GM18517 (cell line): ENCODE measurements around the gene GBE1.

Experiments used
- ATAC-seq: cut with Tn5 transposase; IDR thresholded peaks from one replicate; pipeline ENCODE4 v1.9.1; 2021; ENCODE audit warnings: mild to moderate bottlenecking, moderate library complexity; ENCODE audit not compliant: unreplicated experiment

Gene GBE1

DNA sequence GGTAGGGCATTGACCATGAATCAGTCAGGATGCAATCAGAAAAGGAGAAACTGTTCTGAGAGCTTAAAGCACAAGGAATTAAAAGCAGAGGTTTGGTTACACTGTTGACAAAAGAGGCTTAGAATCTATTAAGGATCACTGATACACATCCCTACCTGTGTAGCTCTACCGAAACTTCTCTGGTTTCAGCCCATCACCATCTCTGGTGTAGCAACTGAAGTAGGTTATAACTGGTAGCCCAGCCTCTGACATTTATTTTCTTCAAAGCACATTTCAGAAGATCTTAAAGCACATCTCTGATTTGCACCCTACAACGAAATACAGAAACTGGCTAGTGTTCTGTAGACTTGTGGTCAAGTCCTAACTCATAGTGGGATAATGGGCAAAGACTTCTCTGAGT, 283.7 kb downstream of the GBE1 start:
- ATAC-seq, result no peak

GRCh38 chr3:81476692-81477091, 284.8 kb downstream of the GBE1 start:
- no peak for ATAC-seq

DNA sequence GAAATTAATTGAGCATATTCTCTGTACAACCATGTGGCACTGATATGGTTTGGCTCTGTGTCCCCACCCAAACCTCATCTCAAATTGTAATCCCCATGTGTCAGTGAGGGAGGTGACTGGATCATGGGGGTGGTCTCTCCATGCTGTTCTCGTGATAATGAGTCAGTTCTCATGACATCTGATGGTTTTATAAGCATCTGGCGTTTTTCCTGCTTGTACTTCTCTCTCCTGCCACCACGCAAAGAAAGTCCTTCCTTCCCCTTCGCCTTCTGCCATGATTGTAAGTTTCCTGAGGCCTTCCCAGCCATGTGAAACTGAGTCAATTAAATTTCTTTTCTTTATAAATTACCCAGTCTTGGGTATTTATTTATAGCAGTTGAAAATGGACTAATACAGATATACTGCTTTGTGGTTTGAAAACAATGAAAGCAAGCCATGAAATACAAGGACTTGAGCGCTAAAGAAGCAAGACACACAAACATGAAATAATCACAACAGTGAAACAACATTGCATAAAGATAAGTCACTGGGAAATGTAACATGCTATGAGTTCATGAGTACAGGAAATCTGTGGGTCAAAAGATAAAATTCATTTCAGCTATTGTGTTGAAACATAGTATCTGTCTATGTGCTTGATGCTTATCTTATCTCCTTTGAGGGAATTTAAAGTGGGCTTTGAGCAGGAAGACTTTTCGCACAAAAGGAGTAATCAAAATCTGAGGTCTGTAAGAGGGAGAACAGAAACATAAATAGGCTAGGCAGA, 288.7 kb downstream of the GBE1 start:
- ATAC-seq, result no peak

- no peak for ATAC-seq
These were observed 290.7 kb downstream of the GBE1 start for GRCh38 chr3:81470524-81471278.

GRCh38 chr3:81468391-81468790, 293.1 kb downstream of the GBE1 start:
- ATAC-seq, result no peak

DNA sequence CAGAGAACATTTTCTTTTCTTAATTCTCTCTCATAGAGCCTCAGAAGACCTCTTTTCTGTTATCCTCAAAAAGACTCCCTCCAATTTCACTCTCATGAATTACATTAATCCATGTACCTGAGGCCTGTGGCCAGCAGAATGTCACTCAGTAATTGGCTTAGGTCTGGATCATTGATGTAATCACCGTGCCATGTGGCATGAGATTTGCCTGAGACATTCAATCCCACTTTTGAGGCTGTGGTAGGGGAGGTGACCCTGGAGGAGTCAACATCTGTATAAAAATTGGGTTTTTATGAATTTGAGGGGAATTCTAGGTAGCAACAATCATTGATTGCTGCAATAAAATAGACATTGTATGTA, 295.3 kb downstream of the GBE1 start:
- no peak for ATAC-seq

DNA sequence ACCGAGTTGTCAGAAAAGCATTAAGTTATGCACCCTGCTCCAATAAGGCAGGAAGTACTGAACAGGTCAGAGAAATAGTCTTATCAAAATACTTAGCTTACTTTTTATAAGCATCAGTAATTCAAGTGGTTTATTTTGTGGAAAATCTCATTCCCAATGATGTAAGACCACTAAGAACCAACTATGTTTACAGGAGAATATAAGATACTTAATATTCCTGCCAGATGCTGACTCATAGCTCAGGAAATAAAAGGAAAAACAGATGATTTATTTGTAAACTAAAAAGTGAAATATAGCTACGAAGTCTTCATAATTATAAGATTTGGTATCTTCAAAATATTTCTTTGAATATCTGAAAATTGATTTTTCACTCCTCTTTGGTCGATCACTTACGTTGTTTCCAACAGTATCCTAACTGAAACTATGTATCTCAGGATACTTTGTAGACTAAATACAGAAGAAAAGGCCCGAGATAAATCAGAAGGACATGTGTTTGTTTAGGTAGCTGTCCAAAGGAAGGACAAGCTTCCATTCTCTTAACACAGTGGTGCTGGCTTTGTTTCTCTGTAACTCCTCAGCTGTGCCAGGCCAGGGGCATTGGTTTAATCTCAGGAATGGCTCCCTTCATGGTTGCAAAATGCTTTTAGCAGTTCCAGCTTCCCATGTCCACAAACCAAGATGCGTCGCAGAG, 295.8 kb downstream of the GBE1 start:
- no peak for ATAC-seq

- no peak for ATAC-seq
These were observed 297.7 kb downstream of the GBE1 start for GRCh38 chr3:81463781-81464180.

DNA sequence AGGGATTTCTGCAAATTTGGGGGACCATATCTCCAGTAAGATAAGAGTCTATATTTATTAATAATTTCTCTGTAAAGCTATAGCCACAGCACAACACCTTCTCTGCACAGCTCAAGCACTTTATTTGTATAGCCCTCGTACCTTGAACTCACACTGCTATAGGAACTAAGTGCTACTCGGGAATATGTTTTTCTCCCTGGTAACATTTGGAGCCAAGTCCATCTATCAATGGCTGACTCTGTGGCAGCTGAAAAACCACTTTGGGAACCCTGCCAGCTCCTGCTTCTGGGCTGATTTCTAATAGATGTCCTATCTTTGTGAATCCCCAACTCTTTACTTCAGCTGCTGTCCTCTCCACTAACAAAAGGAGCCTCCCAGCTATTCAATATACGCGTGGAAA, 298.5 kb downstream of the GBE1 start:
- ATAC-seq, result no peak

GRCh38 chr3:81459733-81460132, 301.7 kb downstream of the GBE1 start:
- ATAC-seq, result no peak

- no peak for ATAC-seq
These were observed 309.0 kb downstream of the GBE1 start for GRCh38 chr3:81452418-81452817.

DNA sequence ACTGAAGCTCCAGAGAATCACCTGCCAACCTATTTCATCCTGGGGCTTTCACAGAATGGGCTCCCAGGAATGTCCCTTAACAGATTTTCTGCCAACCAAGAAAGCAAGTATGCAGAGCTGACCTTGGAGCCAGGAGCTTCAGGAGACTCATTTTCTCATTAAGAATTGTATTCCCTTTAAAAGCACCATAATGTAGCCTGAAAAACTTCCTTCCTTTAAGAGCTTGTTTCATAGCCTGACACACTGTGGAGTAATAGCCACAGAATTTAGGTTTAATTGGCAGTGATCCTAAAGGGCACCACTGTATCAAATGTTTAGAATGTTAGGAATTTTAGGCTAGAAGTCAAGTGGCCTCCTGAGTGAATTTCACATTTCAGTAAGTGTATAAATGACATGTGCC, 309.8 kb downstream of the GBE1 start:
- ATAC-seq, result no peak

DNA sequence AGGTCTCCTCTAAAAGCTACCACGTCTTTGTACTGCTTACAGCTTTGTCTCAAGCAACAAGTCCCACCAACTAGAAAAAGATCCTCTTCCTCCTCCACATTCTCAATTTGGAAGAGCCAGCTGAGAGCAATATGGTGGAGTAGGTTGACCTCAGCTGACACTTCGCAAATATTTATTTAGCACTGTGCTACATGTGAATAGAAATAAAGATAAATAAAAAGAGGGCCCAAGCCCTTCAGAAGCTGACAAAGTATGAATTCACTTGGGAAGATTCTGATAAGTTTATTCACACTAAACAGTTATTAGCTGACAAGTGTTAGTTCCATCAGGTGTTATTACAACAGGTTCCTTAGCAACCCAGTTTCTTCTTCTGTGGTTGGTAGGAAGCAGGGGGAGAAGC, 310.3 kb downstream of the GBE1 start:
- no peak for ATAC-seq

DNA sequence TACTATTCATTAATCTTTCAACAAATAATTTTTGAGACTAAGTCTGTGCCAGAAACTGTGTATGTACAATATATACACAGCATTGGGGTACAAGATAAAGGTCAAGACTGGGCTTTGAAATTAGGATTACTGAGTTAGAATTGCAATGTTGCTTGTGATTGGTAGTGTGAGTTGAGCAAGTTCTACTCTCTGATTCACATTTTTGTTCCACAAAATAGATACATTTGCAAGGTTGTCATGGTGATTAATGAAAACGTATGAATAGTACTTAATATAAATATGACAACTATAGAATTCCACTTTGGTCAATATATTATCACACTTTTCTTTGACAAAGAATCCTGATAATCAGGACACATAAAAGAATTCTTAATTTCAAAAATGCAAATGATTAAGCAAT, 314.6 kb downstream of the GBE1 start:
- no peak for ATAC-seq

- ATAC-seq, result no peak
These were observed 315.7 kb downstream of the GBE1 start for GRCh38 chr3:81445712-81446111.

DNA sequence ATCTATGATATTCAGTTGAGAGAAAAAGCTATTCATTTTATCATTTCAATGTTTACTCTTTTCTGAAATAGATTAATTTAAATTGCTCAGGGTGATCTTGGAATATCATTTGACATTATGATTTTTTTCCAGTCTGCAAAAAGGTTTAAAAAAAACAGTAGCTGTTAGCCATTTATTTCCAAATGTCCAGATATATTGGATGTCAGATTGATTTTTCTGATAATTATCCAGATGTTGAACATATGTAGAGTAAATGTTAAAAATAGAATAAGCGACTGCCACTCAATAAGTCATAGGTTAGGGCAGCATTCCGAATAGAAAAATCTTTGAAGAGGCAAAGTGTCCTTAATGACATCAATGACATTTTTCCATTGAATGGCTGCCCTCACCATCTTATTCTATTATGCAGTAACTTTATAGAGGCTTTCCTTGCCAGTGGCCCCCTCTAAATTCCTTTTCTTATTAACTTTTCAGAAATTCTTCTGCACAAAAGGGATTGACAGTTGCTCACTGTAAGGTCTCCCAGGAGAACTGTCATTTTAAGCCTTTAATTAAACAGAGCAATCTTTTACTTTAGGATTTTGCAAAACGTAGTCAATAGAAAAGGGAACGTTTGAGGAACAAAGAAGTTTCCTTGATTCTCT, 316.5 kb downstream of the GBE1 start:
- no peak for ATAC-seq

GRCh38 chr3:81443958-81444357, 317.5 kb downstream of the GBE1 start:
- ATAC-seq, result no peak

DNA sequence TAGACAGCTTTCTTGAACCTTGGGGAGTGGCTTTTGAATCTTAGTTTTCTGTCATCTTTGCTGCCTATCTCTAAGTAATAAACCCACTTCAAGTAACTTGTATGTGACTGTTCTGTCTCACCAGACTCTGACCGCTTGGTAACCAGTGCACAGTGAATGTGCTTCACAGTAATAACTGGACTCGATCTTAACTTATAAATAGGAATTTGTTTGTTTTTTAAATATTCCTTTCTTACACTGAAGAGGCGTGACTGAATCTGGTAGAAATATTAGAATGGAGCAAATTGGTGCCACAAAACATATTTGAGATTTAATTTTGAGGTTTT, 318.0 kb downstream of the GBE1 start:
- ATAC-seq, result no peak

- no peak for ATAC-seq
These were observed 318.5 kb downstream of the GBE1 start for GRCh38 chr3:81442758-81443456.

- ATAC-seq, result no peak
These were observed 320.8 kb downstream of the GBE1 start for GRCh38 chr3:81440661-81441060.
